Uterus (tissue), 4 donors: ENCODE results near the gene NSUN3. TPM values are rescaled to one million over a fixed set of nuclear protein-coding genes. Genes with fewer than 3 reads are reported as not detected.
"Not testable (repeated sequence)": the region's sequence is repeated elsewhere in the genome, so short reads cannot be mapped to it uniquely, and the experiment has no call there.

ENCODE experiments used
- DNase-seq, 2 donors: peaks; one replicate each; pipeline ENCODE4 v3.0.0-alpha.2; 2019 to 2020
- H3K27ac ChIP-seq, 2 donors: fragments of 200-600 bp; sonication (generic); 1 replicate in 1 of 2; 2 replicates in 1 of 2; pipeline ENCODE4 v1.5.1; 2016 to 2018
- H3K27me3 ChIP-seq, 2 donors: fragments of 200-600 bp; sonication (generic); one replicate each; pipeline ENCODE4 v1.5.1; 2018 to 2019; ENCODE audit warnings: control low read depth in 1 of 2
- H3K36me3 ChIP-seq, 2 donors: fragments of 200-600 bp; sonication (generic); one replicate each; pipeline ENCODE4 v1.5.1; 2019; ENCODE audit warnings: control low read depth in 1 of 2
- H3K4me1 ChIP-seq, 2 donors: fragments of 200-600 bp; sonication (generic); one replicate each; pipeline ENCODE4 v1.5.1; 2018 to 2019; ENCODE audit warnings: control low read depth in 1 of 2
- H3K4me3 ChIP-seq, 2 donors: fragments of 200-600 bp; sonication (generic); 1 replicate in 1 of 2; 2 replicates in 1 of 2; pipeline ENCODE4 v1.5.1; 2018 to 2019; ENCODE audit warnings: mild to moderate bottlenecking in 1 of 2
- H3K9me3 ChIP-seq, 2 donors: fragments of 200-600 bp; sonication (generic); one replicate each; pipeline ENCODE4 v1.5.1; 2019; ENCODE audit warnings: control low read depth in 1 of 2
- CTCF ChIP-seq, 4 experiments: fragments of 200-600 bp in 2 of 4; fragments of 450-650 bp in 2 of 4; sonication (generic) in 2 of 4; IDR thresholded peaks; one replicate each; pipeline ENCODE4 v1.5.1; 2016 to 2019; ENCODE audit warnings: antibody characterized with exemption in 4 of 4, mild to moderate bottlenecking in 2 of 4, moderate library complexity in 1 of 4
- POLR2A ChIP-seq, 2 donors: fragments of 450-650 bp; IDR thresholded peaks; one replicate each; pipeline ENCODE4 v1.6.1; 2016; ENCODE audit warnings: antibody characterized with exemption in 2 of 2, mild to moderate bottlenecking in 1 of 2, moderate library complexity in 1 of 2
- intact Hi-C: fragments of 100-400 bp; cut with DNase I; formaldehyde crosslinking; loops from one replicate; pipeline ENCODE4 v1.15.1; 2023; ENCODE audit warnings: low total_unique reads
- total RNA-seq, 4 donors: library from RNA; depleted of rRNA in 3 of 4; stranded (reverse); fragments of >200 nt in 3 of 4; gene quantifications; one replicate each; pipeline versions ENCODE4 v1.1.0 to v1.2.4, GENCODE V29; 2014 to 2023
- donor health status: DM: yes; HTN: yes; CAD: no.

The NSUN3 gene
- total RNA-seq, 4 donors from 2014 or later = 3.3 to 32.6 (median 11.3) TPM

- no peaks in the 10 kb centered on the region for H3K27me3 ChIP-seq
- TF ChIP-seq POLR2A (IDR thresholded peaks at IDR 0.05) (no peak), CTCF (IDR thresholded peaks at IDR 0.05) (no peak)
- no peaks in the 10 kb centered on the region for H3K4me1 ChIP-seq
- H3K27ac ChIP-seq = no peak overlapping the region
- intact Hi-C loops = no loop called here
- H3K9me3 ChIP-seq = no peaks in the 10 kb centered on the region
- no peaks in the 10 kb centered on the region for H3K36me3 ChIP-seq
- no peak overlapping the region for H3K4me3 ChIP-seq
- DNase-seq = no peak
Observed at GRCh38 chr3:94076055-94076454, 13.2 kb downstream of the NSUN3 start.

GRCh38 chr3:94080552-94080951 is 17.7 kb downstream of the NSUN3 start:
- H3K4me1 ChIP-seq, H3K36me3 ChIP-seq, intact Hi-C loops, H3K4me3 ChIP-seq, H3K27ac ChIP-seq, H3K9me3 ChIP-seq, H3K27me3 ChIP-seq, DNase-seq: not testable (repeated sequence)

- TF ChIP-seq CTCF (IDR thresholded peaks at IDR 0.05) = no peak
- no peak for TF ChIP-seq POLR2A (IDR thresholded peaks at IDR 0.05)
- Histone ChIP-seq H3K36me3 (no peaks in the 10 kb centered on the region), H3K9me3 (no peaks in the 10 kb centered on the region), H3K27ac (no peak overlapping the region), H3K4me3 (no peak overlapping the region), H3K4me1 (no peaks in the 10 kb centered on the region), H3K27me3 (no peaks in the 10 kb centered on the region)
- no peak for DNase-seq
- intact Hi-C loops = no loop called here
Observed at GRCh38 chr3:94081884-94082283, 19.0 kb downstream of the NSUN3 start.

- no peaks in the 10 kb centered on the region for H3K4me1 ChIP-seq
- no peak for TF ChIP-seq POLR2A (IDR thresholded peaks at IDR 0.05)
- H3K4me3 ChIP-seq = no peak overlapping the region
- intact Hi-C loops = no loop called here
- H3K36me3 ChIP-seq = no peaks in the 10 kb centered on the region
- no peaks in the 10 kb centered on the region for H3K9me3 ChIP-seq
- H3K27ac ChIP-seq = no peak overlapping the region
- no peak for DNase-seq
- H3K27me3 ChIP-seq = no peaks in the 10 kb centered on the region
Observed at GRCh38 chr3:94082391-94082937, 19.6 kb downstream of the NSUN3 start.

- H3K27me3 ChIP-seq = no peaks in the 10 kb centered on the region
- H3K36me3 ChIP-seq = no peaks in the 10 kb centered on the region
- H3K9me3 ChIP-seq = no peaks in the 10 kb centered on the region
- intact Hi-C loops = no loop called here
- no peak overlapping the region for H3K4me3 ChIP-seq
- no peak overlapping the region for H3K27ac ChIP-seq
- no peak for DNase-seq
- H3K4me1 ChIP-seq = no peaks in the 10 kb centered on the region
- TF ChIP-seq CTCF (IDR thresholded peaks at IDR 0.05) (no peak), POLR2A (IDR thresholded peaks at IDR 0.05) (no peak)
Observed at GRCh38 chr3:94083261-94083660, 20.4 kb downstream of the NSUN3 start.

GRCh38 chr3:94089126-94089525 is 26.3 kb downstream of the NSUN3 start:
- Histone ChIP-seq H3K4me1 (no peaks in the 10 kb centered on the region), H3K27ac (no peak overlapping the region), H3K27me3 (no peaks in the 10 kb centered on the region), H3K9me3 (no peaks in the 10 kb centered on the region), H3K36me3 (no peaks in the 10 kb centered on the region), H3K4me3 (no peak overlapping the region)
- no peak for DNase-seq
- intact Hi-C loops = no loop called here
- TF ChIP-seq POLR2A (IDR thresholded peaks at IDR 0.05) (no peak), CTCF (IDR thresholded peaks at IDR 0.05) (no peak)
